Measurements from ENCODE around the gene PSMG4.

The PSMG4 gene

GRCh38 chr6:3267162-3267561 is 8.4 kb downstream of the PSMG4 start:
- no peak for DNase-seq (ENCODE audit: extremely low spot score)
- TF ChIP-seq L3MBTL2 (conservative IDR thresholded peaks at IDR 0.05): no peak
- no peak for TF ChIP-seq CTBP1 (IDR thresholded peaks at IDR 0.05; ENCODE audit: borderline replicate concordance)
- no peak for TF ChIP-seq ELF4 (IDR thresholded peaks at IDR 0.05)
- TF ChIP-seq FOXA1 (IDR thresholded peaks at IDR 0.05): no peak
- TF ChIP-seq SUZ12 (IDR thresholded peaks at IDR 0.05): no peak
- TF ChIP-seq NFRKB (IDR thresholded peaks at IDR 0.05): no peak
- no peak for TF ChIP-seq PKNOX1 (IDR thresholded peaks at IDR 0.05)
- POLR2A ChIA-PET: interaction anchor here (0.7 kb wide), 1 partner anchor 17 kb away, joined by 3 read pairs; no protein-coding TSS in a partner anchor
- CTCF ChIA-PET: interaction anchor here (1.1 kb wide), 1 partner anchor 16 kb away, joined by 5 read pairs; no protein-coding TSS in a partner anchor

- CTCF ChIA-PET: no interaction called here
- no peak for DNase-seq (ENCODE audit: extremely low spot score)
- no peak for TF ChIP-seq PKNOX1 (IDR thresholded peaks at IDR 0.05)
- no peak for TF ChIP-seq LEF1 (IDR thresholded peaks at IDR 0.05; ENCODE audit: borderline replicate concordance)
- TF ChIP-seq FOXM1 (IDR thresholded peaks at IDR 0.05; ENCODE audit: borderline replicate concordance): no peak
- POLR2A ChIA-PET: no interaction called here
Measured at GRCh38 chr6:3268680-3269079, 9.9 kb downstream of the PSMG4 start.

GRCh38 chr6:3269281-3269975 is 10.7 kb downstream of the PSMG4 start:
- TF ChIP-seq NFRKB (IDR thresholded peaks at IDR 0.05): no peak
- TF ChIP-seq ELF4 (IDR thresholded peaks at IDR 0.05): no peak
- no peak for TF ChIP-seq FOXM1 (IDR thresholded peaks at IDR 0.05; ENCODE audit: borderline replicate concordance)
- no peak for TF ChIP-seq FOXA1 (IDR thresholded peaks at IDR 0.05)
- no peak for TF ChIP-seq ARNT (IDR thresholded peaks at IDR 0.05)
- no peak for TF ChIP-seq SUZ12 (IDR thresholded peaks at IDR 0.05)
- no peak for TF ChIP-seq BHLHE40 (IDR thresholded peaks at IDR 0.05; ENCODE audit: borderline replicate concordance)
- no peak for TF ChIP-seq LEF1 (IDR thresholded peaks at IDR 0.05; ENCODE audit: borderline replicate concordance)
- TF ChIP-seq FOXK2 (IDR thresholded peaks at IDR 0.05): no peak
- TF ChIP-seq L3MBTL2 (conservative IDR thresholded peaks at IDR 0.05): no peak
- no peak for TF ChIP-seq ZNF384 (IDR thresholded peaks at IDR 0.05)
- CTCF ChIA-PET: interaction anchor here (1.0 kb wide), 1 partner anchor 18 kb away, joined by 3 read pairs; no protein-coding TSS in a partner anchor
- DNase-seq (ENCODE audit: extremely low spot score): no peak
- POLR2A ChIA-PET: no interaction called here

- POLR2A ChIA-PET: no interaction called here
- no peak for TF ChIP-seq CTBP1 (IDR thresholded peaks at IDR 0.05; ENCODE audit: borderline replicate concordance)
- no peak for TF ChIP-seq FOXK2 (IDR thresholded peaks at IDR 0.05)
- no peak for TF ChIP-seq FOXA1 (IDR thresholded peaks at IDR 0.05)
- no peak for TF ChIP-seq PKNOX1 (IDR thresholded peaks at IDR 0.05)
- no peak for TF ChIP-seq L3MBTL2 (conservative IDR thresholded peaks at IDR 0.05)
- TF ChIP-seq ELF4 (IDR thresholded peaks at IDR 0.05): no peak
- no peak for TF ChIP-seq LEF1 (IDR thresholded peaks at IDR 0.05; ENCODE audit: borderline replicate concordance)
- no peak for TF ChIP-seq TARDBP (IDR thresholded peaks at IDR 0.05)
- TF ChIP-seq NFRKB (IDR thresholded peaks at IDR 0.05): no peak
- TF ChIP-seq FOXM1 (IDR thresholded peaks at IDR 0.05; ENCODE audit: borderline replicate concordance): no peak
- no peak for TF ChIP-seq SUZ12 (IDR thresholded peaks at IDR 0.05)
- no peak for TF ChIP-seq HDGF (IDR thresholded peaks at IDR 0.05; ENCODE audit: borderline replicate concordance)
- no peak for TF ChIP-seq BHLHE40 (IDR thresholded peaks at IDR 0.05; ENCODE audit: borderline replicate concordance)
- TF ChIP-seq ARNT (IDR thresholded peaks at IDR 0.05): no peak
- TF ChIP-seq ZNF384 (IDR thresholded peaks at IDR 0.05): no peak
- no peak for TF ChIP-seq SP1 (IDR thresholded peaks at IDR 0.05)
Measured at GRCh38 chr6:3270258-3270657, 11.5 kb downstream of the PSMG4 start.

GRCh38 chr6:3271756-3272155 is 13.0 kb downstream of the PSMG4 start:
- no peak for TF ChIP-seq NFRKB (IDR thresholded peaks at IDR 0.05)
- TF ChIP-seq ARNT (IDR thresholded peaks at IDR 0.05): no peak
- no peak for TF ChIP-seq FOXM1 (IDR thresholded peaks at IDR 0.05; ENCODE audit: borderline replicate concordance)
- TF ChIP-seq ZNF384 (IDR thresholded peaks at IDR 0.05): no peak
- no peak for TF ChIP-seq LEF1 (IDR thresholded peaks at IDR 0.05; ENCODE audit: borderline replicate concordance)
- no peak for TF ChIP-seq CTBP1 (IDR thresholded peaks at IDR 0.05; ENCODE audit: borderline replicate concordance)
- no peak for TF ChIP-seq TARDBP (IDR thresholded peaks at IDR 0.05)
- no peak for TF ChIP-seq SUZ12 (IDR thresholded peaks at IDR 0.05)
- no peak for TF ChIP-seq PKNOX1 (IDR thresholded peaks at IDR 0.05)
- TF ChIP-seq FOXK2 (IDR thresholded peaks at IDR 0.05): no peak
- TF ChIP-seq BHLHE40 (IDR thresholded peaks at IDR 0.05; ENCODE audit: borderline replicate concordance): no peak
- TF ChIP-seq HDGF (IDR thresholded peaks at IDR 0.05; ENCODE audit: borderline replicate concordance): no peak
- no peak for DNase-seq (ENCODE audit: extremely low spot score)
- ChIA-PET POLR2A (no interaction called here), CTCF (interaction anchor here (1.9 kb wide), 1 partner anchor 20 kb away, joined by 5 read pairs; no protein-coding TSS in a partner anchor)

More at GRCh38 chr6:3270258-3270657, 11.5 kb downstream of the PSMG4 start:
- DNase-seq (ENCODE audit: extremely low spot score): no peak
- CTCF ChIA-PET: interaction anchor here (1.0 kb wide), 1 partner anchor 19 kb away, joined by 3 read pairs; no protein-coding TSS in a partner anchor
